VCaP (cell line): ENCODE data around the gene SOX4.

Experiments used
- H3K27ac ChIP-seq: fragments of 450-650 bp; 2 replicates; pipeline ENCODE4 v1.5.1; 2017
- CTCF ChIP-seq: fragments of 450-650 bp; conservative IDR thresholded peaks from 2 replicates; pipeline ENCODE4 v1.5.1; 2017; ENCODE audit warnings: mild to moderate bottlenecking, moderate library complexity

The SOX4 gene

DNA sequence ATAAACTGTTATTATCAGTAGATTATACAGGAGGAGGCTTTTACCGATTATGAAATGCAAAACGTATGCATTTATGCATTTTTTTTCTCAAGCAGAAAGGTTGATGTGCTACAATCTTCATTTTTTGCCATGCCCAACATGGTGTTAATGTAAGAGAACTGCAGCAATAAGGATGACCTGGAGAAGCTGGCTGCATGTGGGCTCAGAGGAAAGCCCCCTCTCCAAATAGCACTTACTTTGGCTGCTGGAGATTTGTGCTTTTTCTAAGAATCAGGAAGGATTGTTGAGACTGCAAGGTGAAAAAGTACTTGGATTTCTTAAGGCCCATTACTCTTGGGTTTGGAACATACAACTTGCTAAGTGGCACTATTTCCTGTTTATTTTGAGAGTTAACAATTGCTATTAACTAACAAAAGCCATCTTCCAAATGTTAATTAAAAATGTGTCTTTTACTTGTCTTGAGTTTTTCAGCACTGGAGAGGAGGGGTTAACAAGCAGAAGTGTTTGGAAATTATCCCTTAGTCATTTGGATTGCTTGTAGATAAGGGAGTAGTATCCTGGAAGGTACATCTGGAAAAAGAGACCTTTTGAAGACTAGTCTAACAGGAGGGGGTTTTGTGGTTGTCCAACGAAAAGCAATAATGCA, 5.6 kb downstream of the SOX4 start:
- H3K27ac ChIP-seq: no peak overlapping the region
- TF ChIP-seq CTCF: no peak

DNA sequence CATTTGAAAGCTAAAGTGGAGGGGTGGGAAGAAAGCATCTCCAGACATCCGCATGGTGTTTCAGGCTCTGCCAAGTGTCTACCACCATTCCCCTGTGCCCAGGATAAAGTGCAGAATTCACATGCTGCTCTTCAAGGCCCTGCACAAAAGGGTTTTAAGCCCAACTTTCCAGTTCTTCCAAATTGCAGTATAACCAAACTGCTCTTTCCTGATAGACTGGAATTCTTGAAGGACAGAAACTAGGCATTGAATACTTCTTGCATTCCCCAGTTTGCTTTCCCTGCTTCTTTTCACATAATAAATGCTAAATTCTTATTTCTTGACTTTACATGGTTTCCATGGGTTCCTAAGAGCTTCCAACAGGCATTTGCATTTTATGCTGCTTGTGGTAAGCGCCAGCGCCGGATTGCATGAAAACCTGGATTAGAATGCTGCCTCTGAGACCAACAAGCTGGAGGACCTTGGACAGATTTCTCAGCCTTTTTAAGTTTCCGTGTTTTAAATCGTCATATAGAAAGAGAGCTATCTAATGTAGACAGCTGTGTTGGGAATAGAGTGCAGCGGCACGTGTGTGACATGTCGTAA, 7.9 kb downstream of the SOX4 start:
- TF ChIP-seq CTCF: no peak
- no peak overlapping the region for H3K27ac ChIP-seq

- H3K27ac ChIP-seq: no peak overlapping the region
These were observed 8.4 kb downstream of the SOX4 start for GRCh38 chr6:21601932-21602390.

GRCh38 chr6:21603082-21603952, 9.8 kb downstream of the SOX4 start:
- no peak for TF ChIP-seq CTCF
- no peak overlapping the region for H3K27ac ChIP-seq

More at GRCh38 chr6:21601932-21602390, 8.4 kb downstream of the SOX4 start:
- TF ChIP-seq CTCF: no peak

DNA sequence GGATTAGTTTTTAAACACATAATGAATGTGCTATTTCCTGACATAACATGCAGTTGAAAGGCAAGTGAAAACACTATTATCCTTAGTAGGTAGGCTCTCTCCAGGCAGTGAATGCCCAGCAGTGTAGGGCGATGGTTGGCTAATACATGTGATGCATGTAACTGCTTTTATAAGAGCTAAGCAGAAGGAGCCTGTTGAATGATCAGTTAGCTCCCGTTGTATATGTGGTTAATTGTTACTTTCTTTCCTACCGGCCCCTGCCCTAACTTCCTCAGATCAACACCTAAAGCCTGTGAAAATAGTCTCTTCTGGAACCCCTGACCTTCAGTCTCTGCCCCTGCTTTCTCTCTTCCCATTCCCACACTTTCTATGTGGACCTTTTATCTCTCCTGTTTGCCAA, 10.5 kb downstream of the SOX4 start:
- no peak for TF ChIP-seq CTCF
- H3K27ac ChIP-seq: no peak overlapping the region

DNA sequence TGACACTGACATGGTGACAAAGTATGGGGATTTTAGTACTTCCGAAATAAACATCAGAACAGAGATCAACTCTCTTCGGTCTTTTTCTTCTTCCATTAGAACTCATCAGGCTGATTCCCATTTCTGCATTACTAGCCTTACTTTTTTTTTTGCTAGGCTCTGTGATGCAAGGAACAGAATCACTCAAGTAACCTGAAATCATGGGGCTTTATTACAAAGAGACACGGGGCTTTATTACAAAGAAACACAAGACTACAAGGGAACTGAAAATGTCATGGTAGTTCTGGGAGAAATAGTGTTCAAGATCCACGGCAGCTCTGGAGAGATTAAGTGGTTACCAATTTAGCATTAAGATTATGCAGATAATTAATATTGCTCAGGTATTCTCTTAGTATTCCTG, 11.6 kb downstream of the SOX4 start:
- no peak overlapping the region for H3K27ac ChIP-seq
- no peak for TF ChIP-seq CTCF

GRCh38 chr6:21608601-21609000, 15.1 kb downstream of the SOX4 start:
- no peak overlapping the region for H3K27ac ChIP-seq
- no peak for TF ChIP-seq CTCF
